C1 segment of cervical spinal cord (tissue), 14 donors: Measurements from ENCODE around the gene TTLL5.
"Not testable (repeated sequence)": the region's sequence is repeated elsewhere in the genome, so short reads cannot be mapped to it uniquely, and the experiment has no call there.

Source experiments
- DNase-seq, 14 donors: peaks; one replicate each; lab custom pipeline; 2025; lab: John Stamatoyannopoulos, UW

Gene TTLL5

DNA sequence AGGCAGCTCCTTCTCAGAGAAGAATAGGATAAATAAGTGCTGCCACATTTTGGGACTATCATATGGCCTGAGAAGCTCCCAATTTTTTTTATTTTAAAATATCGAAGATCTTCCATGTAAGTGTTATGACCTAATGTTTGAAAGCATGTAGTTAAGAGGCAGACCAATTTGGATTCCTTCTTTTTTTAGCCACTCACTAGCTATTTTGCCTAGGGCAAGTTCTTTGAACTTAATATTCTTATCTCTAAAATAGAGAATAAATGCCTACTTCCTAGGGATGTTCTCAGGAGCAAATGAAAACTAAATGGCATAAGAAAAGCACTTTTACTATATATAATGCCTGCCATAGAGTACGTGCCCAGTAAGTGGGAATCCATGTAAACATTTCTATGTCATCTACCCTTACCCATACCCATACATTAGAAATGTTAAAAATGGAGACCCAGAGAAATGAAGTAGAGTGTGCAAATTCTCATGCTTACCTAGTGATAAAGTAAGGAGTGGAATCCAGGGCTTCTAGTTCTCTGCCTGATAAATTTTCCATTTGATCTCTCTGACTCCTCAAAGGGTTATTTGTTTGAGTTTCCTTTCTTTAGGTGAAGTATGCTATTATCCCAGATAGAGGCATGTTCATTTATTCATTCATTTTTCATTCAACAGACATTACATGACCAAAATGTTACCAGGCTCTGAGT is 172.4 kb downstream of the TTLL5 start:
- DNase-seq, result no peak

DNA sequence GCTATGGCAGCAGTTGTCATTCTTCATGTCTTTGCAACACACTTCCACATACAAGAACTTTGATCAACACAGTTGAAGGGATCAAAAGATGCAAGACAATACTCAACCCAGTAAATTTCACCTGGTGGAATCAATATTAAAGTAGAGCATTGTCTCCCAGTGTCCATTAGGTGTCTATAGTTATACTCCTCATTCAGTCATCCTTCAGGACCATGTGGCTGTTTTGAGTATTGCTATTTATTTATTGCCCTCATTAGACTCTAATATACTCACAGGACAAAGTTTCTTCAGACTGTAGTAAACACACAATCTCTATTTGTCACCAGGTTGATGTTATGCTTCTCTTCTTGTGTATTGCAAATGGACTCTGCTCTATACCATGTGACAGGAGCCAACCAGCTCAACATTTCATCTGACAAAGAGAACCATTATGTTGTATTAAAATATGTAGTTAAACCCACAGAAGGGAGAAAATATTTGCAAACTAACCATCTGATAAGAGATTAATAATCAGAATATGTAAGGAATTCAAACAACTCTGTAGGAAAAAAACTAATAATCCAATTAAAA is 174.2 kb downstream of the TTLL5 start:
- DNase-seq, result no peak

DNA sequence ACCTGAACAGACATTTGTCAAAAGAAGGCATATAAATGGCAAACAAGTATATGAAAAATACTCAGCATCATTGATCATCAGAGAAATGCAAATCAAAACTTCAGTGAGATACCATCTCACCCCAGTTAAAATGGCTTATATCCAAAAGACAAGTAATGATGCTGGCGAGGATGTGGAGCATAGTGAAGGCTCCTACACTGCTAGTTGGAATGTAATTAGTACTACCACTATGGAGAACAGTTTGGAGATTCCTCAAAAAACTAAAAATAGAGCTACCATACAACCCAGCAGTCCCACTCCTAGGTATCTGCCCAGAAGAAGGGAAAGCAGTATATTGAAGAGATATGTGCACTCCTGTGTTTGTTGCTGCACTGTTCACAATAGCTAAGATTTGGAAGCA is 174.7 kb downstream of the TTLL5 start:
- no peak for DNase-seq

DNA sequence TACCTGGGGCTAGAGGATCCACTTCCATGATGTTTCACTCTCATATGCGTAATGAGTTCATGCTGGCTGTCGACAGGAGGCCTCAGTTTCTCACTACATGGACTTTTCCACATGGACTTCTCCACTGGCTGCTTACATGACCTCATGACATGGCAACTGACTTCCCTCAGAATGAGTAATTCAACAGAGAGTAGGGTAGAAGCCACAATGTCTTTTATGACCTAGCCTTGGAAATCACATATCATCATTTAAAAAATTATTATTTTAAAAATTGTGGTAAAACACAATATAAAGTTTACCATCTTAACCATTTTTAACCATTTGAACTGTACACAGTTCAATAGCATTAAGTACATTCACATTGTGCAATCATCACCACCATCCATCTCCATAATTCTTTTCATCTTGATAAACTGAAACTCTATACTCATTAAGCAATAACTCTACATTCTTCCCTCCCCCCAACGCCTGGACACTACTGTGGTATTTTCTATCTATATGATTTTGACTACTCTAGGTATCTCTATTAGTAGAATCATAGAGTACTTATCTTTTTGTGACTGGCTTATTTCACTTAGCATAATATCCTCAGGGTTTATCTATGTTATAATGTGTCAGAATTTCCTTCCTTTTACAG is 176.2 kb downstream of the TTLL5 start:
- no peak for DNase-seq

DNA sequence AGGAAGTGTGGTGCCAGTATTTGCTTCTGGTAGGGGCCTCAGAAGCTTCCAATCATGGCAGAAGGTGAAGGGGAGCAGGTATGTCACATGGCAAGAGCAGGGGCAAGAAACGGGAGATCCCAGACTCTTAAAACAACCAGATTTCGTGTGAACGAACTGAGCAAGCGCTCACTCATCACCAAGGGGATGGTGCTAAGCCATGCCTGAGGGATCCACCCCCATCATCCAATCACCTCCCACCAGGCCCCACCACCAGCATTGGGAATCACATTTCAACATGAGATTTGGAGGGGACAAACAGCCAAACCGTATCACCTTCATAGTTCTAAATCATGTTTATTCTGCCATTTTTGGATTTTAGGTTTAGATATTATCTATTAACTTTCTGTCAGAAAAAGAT is 179.9 kb downstream of the TTLL5 start:
- no peak for DNase-seq

DNA sequence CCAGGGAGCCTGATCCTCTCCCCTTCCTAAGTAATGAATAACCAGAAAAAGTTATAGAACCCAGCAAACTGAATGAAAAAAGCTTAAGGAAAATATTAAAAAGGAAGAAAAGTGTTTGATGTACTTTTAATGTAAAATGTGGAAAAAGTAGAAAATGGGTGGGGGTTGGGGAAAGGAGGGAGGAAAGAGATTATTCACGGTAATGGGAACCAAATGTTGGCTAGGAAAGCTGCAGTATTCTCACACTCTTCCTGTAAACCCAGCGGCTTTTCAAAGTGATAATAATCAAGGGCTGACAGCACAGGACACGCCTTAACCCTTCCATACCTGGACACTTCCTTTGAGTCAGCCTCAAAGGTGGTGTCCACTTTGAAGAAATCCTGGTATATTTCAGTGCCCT is 181.5 kb downstream of the TTLL5 start:
- no peak for DNase-seq

DNA sequence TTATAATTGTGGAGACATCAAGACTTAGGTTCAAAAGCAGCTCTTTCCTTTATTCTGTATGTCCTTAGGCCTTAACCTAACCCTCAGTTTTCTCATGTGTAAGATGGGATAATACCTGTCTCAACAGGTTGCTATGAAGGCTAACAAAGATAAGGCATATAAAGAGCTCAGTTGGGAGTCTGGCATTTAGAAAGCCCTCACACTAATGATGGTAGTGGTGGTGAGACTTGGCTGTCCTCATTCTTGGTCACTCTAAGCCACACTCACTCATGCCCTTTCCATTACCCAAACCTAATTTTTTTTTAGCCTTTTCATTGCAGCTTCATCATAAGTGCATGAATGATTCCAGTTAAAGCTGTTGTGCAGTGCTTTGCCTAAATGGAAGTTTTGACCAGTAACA is 183.4 kb downstream of the TTLL5 start:
- DNase-seq, result no peak

DNA sequence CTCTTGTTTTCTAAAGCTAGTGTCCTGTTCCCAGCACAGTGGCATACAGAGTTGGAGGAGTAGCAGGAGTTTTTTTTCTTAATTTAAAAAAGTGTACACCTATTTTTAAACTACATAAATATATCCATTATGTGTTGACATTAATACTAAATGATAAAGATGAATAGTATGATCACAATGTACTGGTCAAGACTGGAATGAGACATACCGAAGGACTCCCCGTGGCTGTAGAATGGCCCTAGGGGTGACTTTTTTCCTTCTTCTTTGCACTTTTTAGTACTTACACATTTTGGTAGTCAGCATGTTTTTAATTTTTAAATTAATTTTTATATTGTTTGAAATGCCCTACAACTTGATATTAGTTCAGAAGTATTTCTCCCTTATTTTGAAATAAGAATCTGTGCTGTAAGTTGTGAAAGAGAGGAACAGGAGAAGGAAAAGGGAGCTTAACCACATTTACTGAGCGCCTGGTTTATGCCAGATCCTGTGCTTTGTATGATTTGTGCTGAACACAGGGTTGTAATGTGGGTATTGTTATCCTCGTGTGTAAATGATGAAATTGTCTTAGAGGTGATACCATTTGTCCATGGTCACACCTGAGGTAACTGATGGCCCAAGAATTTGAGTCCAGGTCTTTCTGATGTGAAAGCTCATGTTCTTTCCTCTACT is 184.2 kb downstream of the TTLL5 start:
- DNase-seq, result no peak

DNA sequence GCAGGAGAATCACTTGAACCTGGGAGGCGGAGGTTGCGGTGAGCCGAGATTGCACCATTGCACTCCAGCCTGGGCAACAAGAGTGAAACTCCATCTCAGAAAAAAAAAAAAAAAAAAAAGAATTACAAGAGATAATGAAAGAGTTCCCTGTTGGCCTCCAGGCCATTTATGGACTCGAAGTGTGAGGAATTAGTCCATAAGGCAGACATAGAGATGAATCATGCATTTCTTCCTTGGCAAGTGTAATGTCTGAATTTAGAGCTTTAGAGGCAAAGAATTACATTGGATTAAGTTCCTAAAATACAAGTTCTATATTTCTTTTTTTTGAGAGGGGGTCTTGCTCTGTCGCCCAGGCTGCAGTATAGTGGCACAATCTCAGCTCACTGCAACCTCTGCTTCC is 185.6 kb downstream of the TTLL5 start:
- not testable (repeated sequence) for DNase-seq

DNA sequence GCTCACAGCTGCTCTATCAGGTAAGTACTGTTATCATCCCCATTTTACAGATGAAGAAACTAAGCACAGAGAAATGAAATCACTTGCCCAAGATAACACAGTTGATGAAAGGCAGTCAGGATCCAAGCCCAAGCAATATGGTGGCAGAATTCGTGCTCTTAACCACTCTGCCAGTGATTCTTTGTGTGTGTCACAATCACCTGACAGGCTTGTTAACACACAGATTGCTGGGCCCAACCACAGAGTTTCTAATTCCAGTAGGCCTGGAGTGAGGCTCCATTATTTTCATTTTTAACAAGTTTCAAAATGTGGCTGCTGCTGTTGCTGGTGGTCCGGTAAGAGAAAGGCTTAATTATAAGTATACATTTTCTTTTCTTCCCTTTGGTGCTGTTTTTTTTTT is 186.5 kb downstream of the TTLL5 start:
- no peak for DNase-seq

DNA sequence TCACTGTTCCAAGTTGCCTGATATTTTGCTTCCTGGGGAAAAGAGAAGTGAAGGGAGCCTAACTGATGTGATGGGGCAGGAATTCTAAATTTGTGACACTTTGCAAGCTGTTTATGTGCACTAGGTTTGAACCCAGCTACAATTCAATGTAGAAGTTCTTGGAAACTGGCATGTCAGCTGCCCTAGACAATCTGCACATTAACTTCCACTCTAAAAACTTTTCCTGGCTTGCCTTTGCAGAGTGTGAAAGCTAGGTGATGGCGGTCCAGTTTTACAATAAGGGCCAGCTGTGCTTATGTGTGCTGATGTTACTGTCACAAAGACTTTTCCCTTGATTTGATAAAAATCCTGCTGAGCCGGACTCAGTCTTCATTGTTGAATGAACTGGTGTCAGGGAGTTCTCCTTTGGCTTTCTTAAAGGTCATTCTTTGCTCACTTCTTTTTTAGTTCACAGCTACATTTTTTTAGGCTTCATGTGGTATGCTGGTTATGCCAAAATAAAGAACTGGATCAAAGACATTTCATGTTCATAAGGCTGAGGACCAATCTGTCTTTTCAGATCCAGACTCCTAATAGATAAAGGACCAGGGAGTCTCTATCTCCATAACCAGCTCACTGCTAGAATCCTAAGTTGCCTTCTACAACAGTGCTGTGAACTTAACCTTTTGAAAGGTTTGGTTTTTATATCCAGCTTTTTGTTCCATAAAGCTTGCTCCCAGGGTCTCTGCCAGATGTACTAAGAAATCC is 187.3 kb downstream of the TTLL5 start:
- DNase-seq, result no peak

DNA sequence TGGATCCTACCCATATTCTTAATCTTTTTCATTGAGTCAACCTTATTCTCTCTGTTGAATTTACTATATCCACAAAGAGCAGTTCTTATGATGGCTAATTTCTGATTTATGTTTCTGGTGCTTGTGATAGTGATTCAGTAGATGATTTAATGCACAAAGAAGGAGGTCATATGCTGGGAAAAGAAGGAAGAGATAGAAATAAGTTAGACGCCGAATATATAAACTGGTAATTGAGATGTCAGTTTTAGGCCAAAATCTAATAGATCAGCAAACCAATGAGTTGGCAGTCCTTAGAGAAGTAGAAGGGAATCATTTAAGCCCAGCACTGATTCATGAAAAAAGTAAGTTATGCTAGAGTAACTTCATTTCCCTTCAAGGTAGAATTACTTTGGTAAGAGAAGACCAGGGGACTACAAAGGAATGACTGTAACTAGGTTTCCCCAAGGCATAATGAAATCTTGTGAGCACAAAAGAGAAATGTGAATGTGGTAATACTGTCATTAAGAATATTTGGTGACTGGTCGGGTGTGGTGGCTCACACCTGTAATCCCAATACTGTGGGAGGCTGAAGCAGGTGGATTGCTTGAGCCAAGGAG is 188.4 kb downstream of the TTLL5 start:
- no peak for DNase-seq

DNA sequence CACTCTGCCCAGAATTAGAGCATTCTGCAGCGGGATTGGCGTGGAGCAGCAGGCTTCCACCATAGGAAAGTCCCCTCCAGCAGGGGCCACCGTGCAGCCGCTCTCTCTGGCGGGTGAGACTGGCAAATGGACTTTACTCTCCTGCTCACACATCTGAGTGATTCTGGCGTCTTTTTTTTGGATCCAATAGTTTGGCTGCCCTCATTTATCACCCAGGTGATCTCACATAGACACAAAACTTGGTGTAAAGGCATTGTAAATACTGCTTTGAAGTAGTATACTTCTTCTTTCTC is 190.5 kb downstream of the TTLL5 start:
- DNase-seq, result no peak

DNA sequence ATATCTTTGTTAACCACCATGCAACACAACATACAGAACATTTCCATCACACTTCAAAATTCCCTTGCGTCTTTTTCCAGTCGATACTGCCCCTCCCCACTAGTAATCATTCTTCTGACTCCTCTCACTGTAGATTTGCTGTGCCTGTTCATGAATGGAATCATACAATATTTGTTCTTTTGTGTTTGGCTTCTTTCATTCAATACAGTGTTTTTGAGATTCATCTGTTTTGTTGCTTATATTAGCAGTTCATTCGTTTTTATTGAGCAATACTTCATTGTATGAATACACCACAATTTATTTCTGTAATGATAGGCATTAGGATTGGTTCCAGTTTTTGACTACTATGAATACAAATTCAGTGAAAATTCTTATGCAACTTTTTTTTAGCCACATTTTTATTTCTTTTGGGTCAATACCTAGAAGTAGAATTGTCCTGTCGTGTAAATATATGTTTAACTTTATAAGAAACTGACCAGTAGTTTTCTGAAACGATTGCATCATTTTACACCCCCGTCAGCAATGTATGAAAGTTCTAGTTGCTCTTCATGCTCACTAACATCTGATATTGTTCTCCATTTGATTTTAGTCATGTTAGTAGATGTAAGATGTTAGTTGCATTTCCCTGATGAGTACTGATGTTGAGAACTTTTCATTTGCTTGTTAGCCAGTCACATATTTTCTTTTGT is 193.2 kb downstream of the TTLL5 start:
- DNase-seq, result no peak

DNA sequence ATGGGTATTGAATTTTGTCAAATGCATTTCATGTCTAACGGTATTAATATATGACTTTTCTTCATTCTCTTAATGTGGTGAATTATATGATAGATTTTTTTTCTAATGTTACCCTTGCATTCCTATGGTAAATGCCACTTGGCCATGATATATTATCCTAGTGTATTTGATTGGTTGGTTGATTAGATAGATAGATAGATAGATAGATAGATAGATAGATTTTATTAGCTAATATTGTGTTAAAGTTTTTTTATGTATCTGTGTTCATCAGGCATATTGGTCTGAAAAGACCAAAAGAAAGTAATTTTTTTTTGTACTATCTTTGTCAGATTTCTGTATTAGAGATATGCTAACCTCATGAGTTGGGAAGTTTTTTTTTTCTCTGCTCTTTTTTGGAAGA is 196.2 kb downstream of the TTLL5 start:
- no peak for DNase-seq

DNA sequence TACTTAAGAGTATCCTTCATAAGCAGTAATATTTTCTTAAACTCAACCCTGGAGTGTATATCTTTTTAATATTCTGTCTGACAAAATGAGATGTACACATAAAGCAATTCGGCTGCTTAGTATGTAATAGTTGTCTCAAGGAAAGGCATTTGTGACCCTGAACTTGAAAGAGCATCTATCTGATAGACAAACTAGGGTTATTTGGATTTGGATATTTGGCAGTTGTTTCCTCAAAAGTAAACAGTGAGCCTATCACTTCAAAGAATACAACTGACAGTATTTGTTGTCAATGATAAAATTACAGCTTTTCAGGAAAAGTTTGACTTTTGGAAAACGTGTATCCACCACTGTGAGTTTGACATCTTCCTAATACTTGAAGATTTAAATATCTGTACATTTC is 197.3 kb downstream of the TTLL5 start:
- no peak for DNase-seq

DNA sequence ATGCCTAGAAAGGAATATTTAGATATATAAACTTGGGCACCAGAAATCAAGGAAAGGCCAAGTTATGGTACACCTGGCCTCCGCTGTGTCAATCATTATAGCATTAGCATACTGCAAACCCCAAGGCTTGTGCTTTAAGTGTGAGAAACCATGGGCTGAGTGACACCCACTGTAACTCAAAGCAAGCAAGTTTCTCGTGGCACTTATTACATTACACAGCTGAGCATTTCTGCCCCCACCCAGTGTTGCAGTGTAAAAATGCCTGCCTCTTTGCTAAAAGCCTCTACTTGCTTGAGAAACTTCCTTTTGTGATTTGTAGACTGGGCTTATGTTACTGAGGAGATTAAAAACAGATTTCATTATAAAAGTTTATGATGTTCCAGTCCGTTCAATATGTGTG is 198.7 kb downstream of the TTLL5 start:
- DNase-seq, result no peak

DNA sequence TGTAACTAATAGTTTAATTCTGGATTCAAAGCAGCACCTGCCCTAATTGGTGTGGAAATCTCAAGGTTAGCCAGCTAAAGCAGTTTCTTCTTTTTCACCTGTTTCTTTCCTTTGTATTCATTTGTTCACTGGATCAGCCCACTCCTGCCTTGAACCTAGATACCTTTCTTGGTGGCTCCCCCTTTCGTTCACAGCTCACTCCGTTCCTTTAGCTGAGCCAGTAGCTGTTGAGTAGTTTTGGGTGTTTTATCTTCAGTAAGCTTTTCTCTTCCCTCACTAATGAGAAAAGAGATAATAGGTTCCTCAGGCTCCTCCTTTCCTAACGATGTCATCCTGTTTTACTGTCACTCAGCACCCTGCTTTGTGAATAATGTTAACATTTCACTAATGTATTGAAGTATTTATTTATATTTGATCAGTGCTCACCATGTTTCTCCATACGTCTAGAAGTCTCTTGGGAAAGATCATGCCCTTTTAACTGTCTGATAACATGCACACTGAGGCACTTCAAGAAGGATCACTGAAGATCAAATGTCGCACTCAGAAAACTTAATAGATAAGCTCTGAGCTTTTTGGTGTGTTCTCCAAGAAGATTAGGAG is 199.6 kb downstream of the TTLL5 start:
- no peak for DNase-seq

DNA sequence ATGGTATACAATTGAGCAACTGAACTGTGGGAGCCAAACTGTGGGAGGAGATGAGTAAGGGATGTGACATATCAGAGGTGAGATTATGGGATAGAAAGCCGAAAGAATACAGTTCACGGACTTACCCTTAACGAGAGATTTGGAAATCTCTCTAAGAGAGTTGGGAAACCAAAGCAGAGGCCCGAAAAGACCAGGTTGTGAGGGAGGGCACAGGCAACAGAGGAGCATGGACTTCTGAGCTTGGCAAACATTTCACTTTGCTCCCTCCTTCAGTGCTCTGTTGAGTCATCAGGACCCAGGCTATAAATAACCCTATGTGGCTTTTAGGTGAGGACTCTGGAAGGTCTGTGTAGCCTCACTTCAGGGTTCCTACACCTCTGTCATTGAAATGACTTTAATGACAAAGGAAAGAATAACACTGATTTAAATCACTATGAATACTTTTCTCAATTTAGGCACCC is 200.1 kb downstream of the TTLL5 start:
- no peak for DNase-seq

DNA sequence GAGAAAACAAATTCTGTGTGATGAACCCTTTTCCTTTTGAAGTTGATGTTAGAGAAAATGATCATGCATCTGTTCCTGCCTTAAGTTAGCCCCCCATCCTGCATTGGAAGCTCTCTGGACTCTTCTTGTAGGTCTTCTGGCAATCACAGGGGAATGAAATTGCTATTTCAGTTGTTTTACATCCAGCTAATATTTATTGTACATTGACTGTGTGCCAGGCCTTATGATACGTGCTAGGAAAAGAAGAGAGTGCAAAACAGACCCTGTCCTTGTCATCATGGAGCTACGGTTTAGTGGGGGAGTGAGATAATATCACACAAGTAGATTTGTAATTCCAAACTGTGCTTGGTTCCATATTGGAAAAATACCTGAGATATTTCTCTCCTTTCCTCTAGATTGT is 202.2 kb downstream of the TTLL5 start:
- DNase-seq, result no peak

DNA sequence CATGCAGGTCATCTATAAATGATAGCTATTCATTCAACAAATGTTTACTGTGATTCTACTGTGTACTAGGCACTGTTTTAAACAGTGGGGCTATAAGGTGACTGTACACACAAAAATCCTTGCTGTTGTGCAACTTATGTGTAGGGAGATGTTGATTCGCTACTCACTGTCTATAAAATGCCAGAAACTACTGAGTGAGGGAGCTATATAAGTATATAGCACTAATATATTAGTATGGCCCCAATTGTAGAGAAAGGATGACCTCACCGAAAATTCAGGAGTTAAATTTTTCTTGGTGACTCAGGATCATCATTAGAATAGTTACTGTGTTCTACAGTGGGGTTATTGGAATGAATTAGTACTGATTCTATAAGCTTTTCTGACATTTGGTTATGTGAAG is 203.3 kb downstream of the TTLL5 start:
- DNase-seq, result no peak
